Stimulated activated CD4-positive, alpha-beta T cell treated with anti-CD3 and anti-CD28 coated beads, Interleukin-15, amount 100 ng/mL, for 48 hours (primary cell): ENCODE data around the gene CACNB4.
"Not testable (repeated sequence)": the region's sequence is repeated elsewhere in the genome, so short reads cannot be mapped to it uniquely, and the experiment has no call there.

ENCODE experiments used
- DNase-seq, 2 donors: peaks; one replicate each; pipeline ENCODE4 v3.0.0-alpha.2; 2020; ENCODE audit warnings: low read depth in 2 of 2

CACNB4 gene

DNA sequence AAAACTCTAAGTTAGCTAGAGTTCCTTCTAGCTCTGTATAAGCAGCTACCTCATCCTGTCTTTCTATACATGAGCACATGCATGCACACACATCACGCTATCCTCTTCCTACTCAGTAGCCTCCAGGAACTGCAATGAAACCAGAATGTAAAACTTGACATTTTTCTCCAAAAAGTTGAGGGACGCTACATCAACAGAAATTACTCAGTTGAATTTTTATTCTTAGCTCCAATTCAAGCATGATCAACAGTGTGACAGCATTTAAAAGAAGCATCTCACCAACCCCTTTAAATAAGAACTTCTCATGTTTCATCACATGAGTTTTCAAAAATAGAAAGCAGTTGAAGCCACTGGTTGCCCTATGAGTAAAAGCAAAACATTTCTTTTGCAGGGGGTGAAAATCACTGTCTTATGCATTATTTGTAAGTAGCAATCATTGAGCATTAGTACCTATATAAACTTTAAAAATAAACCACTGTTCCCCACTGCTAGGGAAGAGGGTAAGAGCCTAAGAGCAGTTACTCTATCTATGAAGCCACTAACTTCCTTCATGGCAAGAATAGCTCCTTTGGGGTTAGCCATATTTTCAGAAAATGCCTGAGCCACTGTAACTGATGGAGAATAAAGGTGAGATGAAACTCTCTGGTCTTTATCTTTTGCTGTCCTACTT is 192.7 kb downstream of the CACNB4 start:
- no peak for DNase-seq

DNA sequence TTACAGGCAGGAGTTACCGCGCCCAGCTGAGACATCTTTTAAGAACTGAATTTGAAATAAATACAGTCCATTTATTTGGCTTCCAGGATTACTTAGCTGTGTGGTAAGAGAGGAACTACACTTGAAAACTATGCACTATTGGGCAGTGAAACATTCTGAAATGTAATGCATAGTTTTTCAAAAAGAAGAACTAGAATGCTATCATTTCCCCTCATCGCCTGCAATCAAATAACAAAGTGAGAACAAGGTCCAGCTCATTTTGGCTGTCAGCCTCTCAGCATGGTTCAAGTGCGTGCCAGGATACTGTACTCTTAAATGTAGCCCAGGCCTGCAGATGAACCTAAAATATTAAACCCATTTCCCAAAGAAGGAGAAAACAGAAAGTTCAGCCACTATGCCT is 194.0 kb downstream of the CACNB4 start:
- DNase-seq = no peak

GRCh38 chr2:151904021-151904420 is 194.8 kb downstream of the CACNB4 start:
- DNase-seq = no peak

GRCh38 chr2:151902829-151903228 is 196.0 kb downstream of the CACNB4 start:
- DNase-seq = no peak

- DNase-seq = no peak
Measured at GRCh38 chr2:151900331-151900730, 198.5 kb downstream of the CACNB4 start.

- no peak for DNase-seq
Measured at GRCh38 chr2:151899156-151899555, 199.7 kb downstream of the CACNB4 start.

DNA sequence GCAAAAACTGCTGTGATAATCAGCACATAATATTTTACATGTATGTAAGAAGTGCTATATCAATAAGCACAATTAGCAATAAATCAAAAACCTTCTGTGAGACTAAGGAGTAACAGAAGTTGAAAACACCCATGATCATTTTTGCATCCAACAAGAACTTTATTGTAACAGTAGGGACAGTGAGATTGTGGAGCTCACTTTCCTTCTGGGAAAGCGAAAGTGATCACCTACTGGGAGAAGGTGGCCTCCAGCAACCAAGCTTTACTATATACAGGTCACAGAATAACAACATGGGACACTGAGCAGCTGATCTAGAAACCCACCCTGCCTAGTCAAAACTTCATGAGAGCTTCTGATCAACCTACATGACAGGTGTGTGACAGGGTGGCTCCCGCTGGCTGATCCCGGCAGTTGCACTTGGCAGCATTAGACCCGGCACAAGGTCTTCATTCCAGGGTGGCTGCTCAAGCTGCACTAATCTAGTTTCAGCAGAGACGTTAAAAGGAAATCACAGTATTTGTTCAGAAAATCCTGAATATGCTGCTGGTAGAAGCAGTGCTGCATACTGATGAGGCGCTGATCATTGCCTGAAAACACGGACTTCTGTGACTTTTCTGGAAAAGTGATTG is 207.2 kb downstream of the CACNB4 start:
- no peak for DNase-seq

- DNase-seq = no peak
Measured at GRCh38 chr2:151887164-151887563, 211.7 kb downstream of the CACNB4 start.

GRCh38 chr2:151886241-151886640 is 212.6 kb downstream of the CACNB4 start:
- DNase-seq = no peak

- no peak for DNase-seq
Measured at GRCh38 chr2:151882786-151883445, 215.9 kb downstream of the CACNB4 start.

DNA sequence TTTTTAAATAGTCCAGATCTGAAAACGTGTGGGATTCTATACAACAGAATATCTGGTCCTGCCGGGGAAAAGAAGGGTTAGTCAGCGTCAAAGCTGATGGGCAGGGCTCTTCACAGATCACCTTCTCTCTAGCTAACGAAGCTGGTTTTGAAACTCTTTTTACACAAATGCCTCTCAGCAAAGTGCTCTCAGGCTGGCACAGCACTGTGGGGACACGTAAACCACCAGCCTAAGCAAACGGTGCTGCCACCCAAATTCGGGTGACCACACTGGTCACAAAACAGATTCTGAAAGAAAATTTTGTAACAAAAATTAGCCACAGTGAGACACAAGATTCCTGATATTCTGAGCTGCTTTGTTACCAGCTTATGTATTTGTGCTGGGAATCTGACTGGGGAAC is 217.5 kb downstream of the CACNB4 start:
- DNase-seq = no peak

DNA sequence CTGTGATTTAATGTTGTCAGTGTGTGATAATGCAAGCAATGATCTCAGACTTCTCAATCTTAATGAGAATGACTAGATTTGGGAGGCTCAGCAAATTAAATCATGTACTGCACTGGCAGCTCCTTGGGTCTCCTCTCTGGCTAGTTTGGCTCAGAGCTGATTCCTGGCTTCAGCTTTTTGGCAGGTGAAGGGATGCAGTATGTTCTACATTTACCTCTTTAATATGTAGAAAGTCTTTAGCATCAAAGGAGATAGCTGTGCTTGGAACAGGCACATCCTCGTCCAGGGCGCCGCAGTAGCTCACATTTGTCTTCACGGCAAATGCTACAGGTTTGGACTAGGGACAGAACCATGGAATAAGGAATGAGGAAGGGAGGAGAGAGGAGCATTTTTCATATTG is 218.3 kb downstream of the CACNB4 start:
- DNase-seq = no peak

DNA sequence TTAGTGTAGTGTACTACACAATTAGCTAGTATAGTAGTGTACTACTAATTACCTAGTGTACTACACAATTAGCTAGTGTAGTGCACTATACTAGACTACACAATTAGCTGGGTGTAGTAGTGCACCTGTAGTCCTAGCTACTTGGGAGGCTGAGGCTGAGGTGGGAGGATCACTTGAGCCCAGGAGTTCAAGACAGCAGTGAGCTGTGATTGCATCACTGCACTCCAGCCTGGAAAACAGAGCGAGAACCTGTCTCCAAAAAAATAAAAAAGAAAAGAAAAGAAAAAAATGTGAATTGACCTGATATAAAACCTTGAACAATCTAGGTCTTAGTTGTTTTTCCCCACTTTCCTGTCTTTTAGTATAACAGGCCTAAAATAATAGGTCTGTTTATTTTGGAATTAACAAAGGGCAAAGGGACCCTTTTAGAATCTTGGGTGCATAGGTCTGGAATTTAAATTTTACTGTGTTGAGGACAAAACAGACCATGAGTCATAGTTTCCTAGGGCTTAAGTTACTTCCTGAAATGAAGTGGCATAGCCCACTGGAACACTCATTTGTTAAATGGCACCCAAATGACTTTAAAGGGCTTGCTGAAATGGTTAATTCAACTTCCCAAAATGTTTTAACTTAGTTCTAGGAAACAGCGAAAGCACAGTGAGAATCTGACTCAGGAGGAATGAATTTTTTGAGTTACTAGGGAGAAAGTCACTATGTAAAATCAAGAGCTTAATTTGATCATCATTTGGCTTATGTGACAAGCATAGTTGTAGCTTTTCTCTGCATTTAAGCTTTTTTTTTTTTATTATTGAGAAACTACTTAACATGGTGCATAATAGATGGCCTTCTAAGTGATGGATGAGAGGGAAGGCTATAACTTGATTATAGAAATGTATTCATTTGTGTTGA is 219.9 kb downstream of the CACNB4 start:
- no peak for DNase-seq

DNA sequence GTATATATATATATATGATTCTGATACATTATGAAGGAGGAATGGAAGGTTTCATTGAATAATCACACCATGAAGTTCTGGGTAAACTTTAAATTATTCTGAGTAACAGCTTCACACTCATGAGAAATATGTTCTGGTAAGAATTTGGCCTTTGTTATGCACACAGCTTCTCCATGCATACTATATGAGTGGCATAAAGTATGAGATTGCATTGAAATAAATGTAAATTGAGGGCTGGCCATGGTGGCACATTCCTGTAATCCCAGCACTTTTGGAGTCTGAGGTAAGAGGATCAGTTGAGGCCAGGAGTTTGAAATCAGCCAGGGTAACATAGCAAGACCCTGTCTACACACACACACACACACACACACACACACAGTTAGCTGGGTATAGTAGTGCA is 220.6 kb downstream of the CACNB4 start:
- no peak for DNase-seq

DNA sequence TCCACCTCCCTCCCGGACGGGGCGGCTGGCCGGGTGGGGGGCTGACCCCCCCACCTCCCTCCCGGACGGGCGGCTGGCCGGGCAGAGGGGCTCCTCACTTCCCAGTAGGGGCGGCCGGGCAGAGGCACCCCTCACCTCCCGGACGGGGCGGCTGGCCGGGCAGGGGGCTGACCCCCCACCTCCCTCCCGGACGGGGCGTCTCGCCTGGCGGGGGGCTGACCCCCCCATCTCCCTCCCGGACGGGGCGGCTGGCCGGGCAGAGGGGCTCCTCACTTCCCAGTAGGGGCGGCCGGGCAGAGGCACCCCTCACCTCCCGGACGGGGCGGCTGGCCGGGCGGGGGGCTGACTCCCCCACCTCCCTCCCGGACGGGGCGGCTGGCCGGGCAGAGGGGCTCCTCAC is 223.2 kb downstream of the CACNB4 start:
- DNase-seq = not testable (repeated sequence)

DNA sequence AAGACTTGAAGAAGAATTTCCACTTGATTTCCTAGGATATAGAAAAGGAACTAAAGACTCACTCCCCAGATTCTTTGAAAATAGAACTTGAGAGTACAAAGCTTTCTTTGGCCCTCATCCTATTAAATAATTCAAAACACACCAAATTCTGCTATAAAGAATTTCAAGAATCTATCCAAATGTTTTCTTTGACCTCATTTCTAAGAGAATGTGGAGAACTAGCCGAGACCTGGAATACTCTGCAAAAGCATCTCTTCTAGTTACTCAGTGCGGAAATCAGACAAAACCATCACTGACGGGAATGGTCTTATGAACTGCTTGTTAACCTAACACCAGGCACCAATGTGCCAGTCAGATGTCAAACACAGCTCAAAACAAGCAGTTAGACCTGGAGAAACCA is 226.4 kb downstream of the CACNB4 start:
- no peak for DNase-seq

- no peak for DNase-seq
Measured at GRCh38 chr2:151869291-151869690, 229.6 kb downstream of the CACNB4 start.

GRCh38 chr2:151862700-151863099 is 236.1 kb downstream of the CACNB4 start:
- no peak for DNase-seq

DNA sequence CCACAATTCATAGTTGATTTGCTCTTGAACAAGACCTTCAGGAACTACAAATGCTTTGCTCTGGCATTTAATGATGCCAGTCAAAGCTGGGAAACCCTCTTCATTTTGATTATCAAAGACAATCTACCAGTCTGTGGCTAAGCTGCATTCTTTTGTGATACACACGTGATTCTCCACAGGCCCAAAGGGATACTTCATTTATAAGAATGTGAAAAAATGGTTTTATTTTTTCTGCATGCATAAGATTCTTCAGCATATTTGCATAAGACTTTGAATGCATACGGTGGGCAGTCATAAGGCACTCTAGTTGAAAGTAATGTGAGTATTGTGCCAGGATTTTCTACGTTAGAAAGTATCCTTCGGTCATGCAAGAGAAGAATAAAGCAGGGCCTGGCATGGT is 237.7 kb downstream of the CACNB4 start:
- DNase-seq = no peak

- no peak for DNase-seq
Measured at GRCh38 chr2:151860613-151861146, 238.2 kb downstream of the CACNB4 start.

GRCh38 chr2:151860210-151860609 is 238.6 kb downstream of the CACNB4 start:
- DNase-seq = no peak

- no peak for DNase-seq
Measured at GRCh38 chr2:151857650-151858049, 241.2 kb downstream of the CACNB4 start.
